HepG2 (cell line): ENCODE results near the gene TACC3. TPM values are rescaled to one million over a fixed set of nuclear protein-coding genes. Genes with fewer than 3 reads are reported as not detected.

Source experiments
- ATAC-seq: fragments of 200-7000 bp; cut with Tn5 transposase; 3 replicates; pipeline ENCODE4 v1.9.1; 2020; ENCODE audit warnings: mild to moderate bottlenecking, moderate library complexity
- BruUV-seq: library from RNA; stranded (reverse); fragments of 400-500 nt; replicated peaks from 2 replicates; lab custom pipeline; 2021; lab: Mats Ljungman, UMichigan
- CTCF ChIA-PET: fragments of 300-600 bp; formaldehyde crosslinking; extraction: SDS; loops from one replicate; lab custom pipeline; 2021; ENCODE audit warnings: low total read pairs, inconsistent platforms, low intra/inter-chr PET ratio; lab: Yijun Ruan, JAX
- POLR2A ChIA-PET: fragments of 350-600 bp; sonication (Branson Sonifier 250); formaldehyde crosslinking; loops from one replicate; lab custom pipeline; 2020; ENCODE audit warnings: antibody characterized with exemption, inconsistent platforms; lab: Yijun Ruan, JAX
- DNase-seq: peaks from one replicate; pipeline ENCODE4 v3.0.0-alpha.2; 2015; ENCODE audit warnings: low spot score
- FAIRE-seq: peaks from 3 replicates; lab custom pipeline; 2011; peaks lifted over from hg19 to GRCh38; lab: Jason Lieb, UNC
- H2AFZ ChIP-seq: one replicate; pipeline ENCODE4 v1.6.1; 2011; ENCODE audit warnings: low read length, inconsistent platforms
- H3K27ac ChIP-seq: fragments of 300-600 bp; 3 replicates; pipeline ENCODE4 v1.8.0; 2011; ENCODE audit warnings: mixed run types, mild to moderate bottlenecking, mixed read lengths, low read length, inconsistent platforms; ENCODE audit not compliant: insufficient read depth; ENCODE audit errors: extremely low read length
- H3K27me3 ChIP-seq, 2 experiments: fragments of 200-600 bp in 1 of 2; 2 replicates in 1 of 2; 3 replicates in 1 of 2; pipeline versions ENCODE4 v1.6.0 to v1.8.0; 2011; ENCODE audit warnings: low read length in 2 of 2, mild to moderate bottlenecking in 2 of 2, moderate library complexity in 2 of 2, inconsistent platforms in 1 of 2; ENCODE audit not compliant: insufficient read depth in 2 of 2, control insufficient read depth in 1 of 2
- H3K36me3 ChIP-seq, 2 experiments: fragments of 200-600 bp in 1 of 2; replicated peaks in 1 of 2; 2 replicates in 1 of 2; 3 replicates in 1 of 2; pipeline versions ENCODE4 v1.5.1 to v1.8.0; 2011; ENCODE audit warnings: low read length in 2 of 2, inconsistent platforms in 1 of 2; ENCODE audit not compliant: insufficient read depth in 2 of 2, control insufficient read depth in 1 of 2
- H3K4me1 ChIP-seq: 2 replicates; pipeline ENCODE4 v1.5.1; 2012; ENCODE audit warnings: low read length, inconsistent platforms; ENCODE audit not compliant: insufficient read depth
- H3K4me2 ChIP-seq: 2 replicates; pipeline ENCODE4 v1.6.0; 2011; ENCODE audit warnings: low read depth, low read length, inconsistent platforms
- H3K4me3 ChIP-seq, 3 experiments: fragments of 200-600 bp in 1 of 3; sonication (generic), shearing (Covaris generic) in 1 of 3; replicated peaks in 1 of 3; 2 replicates each; pipeline ENCODE4 v1.5.1; 2011 to 2016; ENCODE audit warnings: low read length in 3 of 3, inconsistent platforms in 2 of 3, low read depth in 2 of 3, mild to moderate bottlenecking in 2 of 3, control low read depth in 1 of 3, mixed read lengths in 1 of 3; ENCODE audit not compliant: insufficient read depth in 1 of 3
- H3K79me2 ChIP-seq: one replicate; pipeline ENCODE4 v1.6.1; 2011; ENCODE audit warnings: low read length, inconsistent platforms; ENCODE audit not compliant: insufficient read depth
- H3K9ac ChIP-seq: 2 replicates; pipeline ENCODE4 v1.6.0; 2011; ENCODE audit warnings: mild to moderate bottlenecking, low read depth, low read length, inconsistent platforms; ENCODE audit not compliant: insufficient read depth
- H3K9me3 ChIP-seq: 2 replicates; pipeline ENCODE4 v1.5.1; 2012; ENCODE audit warnings: mild to moderate bottlenecking, low read length
- H4K20me1 ChIP-seq: 2 replicates; pipeline ENCODE4 v1.6.0; 2011; ENCODE audit warnings: inconsistent platforms, mild to moderate bottlenecking, low read length, moderate library complexity; ENCODE audit not compliant: insufficient read depth
- AGO2 ChIP-seq: fragments of 200-400 bp; formaldehyde crosslinking; optimal IDR thresholded peaks from 2 replicates; pipeline ENCODE3; 2017; ENCODE audit warnings: mild to moderate bottlenecking, low read depth, low read length, moderate library complexity
- CC2D1A ChIP-seq: sonication (generic); formaldehyde crosslinking; IDR thresholded peaks from 2 replicates; pipeline ENCODE4 v1.8.1; 2023; ENCODE audit warnings: mild to moderate bottlenecking, missing genetic modification reagents
- GABPB1 ChIP-seq: IDR thresholded peaks from 2 replicates; pipeline ENCODE4 v1.6.1; 2016; ENCODE audit warnings: mild to moderate bottlenecking, missing genetic modification reagents, moderate library complexity, missing compliant biosample characterization
- PHF8 ChIP-seq: sonication (generic); formaldehyde crosslinking; IDR thresholded peaks from 2 replicates; pipeline ENCODE4 v1.5.0; 2020; ENCODE audit warnings: missing genetic modification reagents
- RARA ChIP-seq: IDR thresholded peaks from 2 replicates; pipeline ENCODE4 v1.6.1; 2016; ENCODE audit warnings: missing genetic modification reagents, missing compliant biosample characterization
- RBFOX2 ChIP-seq: fragments of 200-400 bp; formaldehyde crosslinking; IDR thresholded peaks from 2 replicates; pipeline ENCODE4 v1.6.1; 2017; ENCODE audit warnings: low read depth, mild to moderate bottlenecking, low read length
- SRSF4 ChIP-seq: fragments of 200-400 bp; formaldehyde crosslinking; IDR thresholded peaks from one replicate; pipeline ENCODE4 v1.6.1; 2018; ENCODE audit warnings: mild to moderate bottlenecking, low read depth, low read length, moderate library complexity; ENCODE audit not compliant: poor library complexity, severe bottlenecking
- ZNF282 ChIP-seq: fragments of 450-650 bp; IDR thresholded peaks from 2 replicates; pipeline ENCODE4 v1.6.1; 2018; ENCODE audit not compliant: partially characterized antibody
- ZNF513 ChIP-seq: sonication (generic); formaldehyde crosslinking; conservative IDR thresholded peaks from 2 replicates; pipeline ENCODE4 v1.5.0; 2020; ENCODE audit warnings: missing genetic modification reagents
- ZNF564 ChIP-seq: sonication (generic); formaldehyde crosslinking; IDR thresholded peaks from 2 replicates; pipeline ENCODE4 v1.8.1; 2023; ENCODE audit warnings: mild to moderate bottlenecking, missing genetic modification reagents
- ZNF761 ChIP-seq: sonication (generic); formaldehyde crosslinking; conservative IDR thresholded peaks from 2 replicates; pipeline ENCODE4 v1.4.0; 2020; ENCODE audit warnings: mild to moderate bottlenecking, missing genetic modification reagents
- WGBS: methylation state at CpG from one replicate; pipeline ENCODE4 v1.1.6; 2017; ENCODE audit warnings: low lambda C conversion rate; 5-methylcytosine and 5-hydroxymethylcytosine counted together
- in situ Hi-C: cut with HindIII; loops from 2 replicates; pipeline ENCODE4 v1.10.0; 2017; ENCODE audit warnings: low pct_unique_long_range_greater_than_20kb; ENCODE audit not compliant: extremely low pct_ligation_motif_present
- intact Hi-C: fragments of 100-400 bp; cut with micrococcal nuclease; formaldehyde crosslinking; loops from one replicate; pipeline ENCODE4 v1.10.0; 2022; ENCODE audit not compliant: unreplicated experiment
- polyA plus RNA-seq, 8 experiments: library from polyadenylated mRNA; depleted of rRNA in 3 of 8; stranded (reverse) in 7 of 8; unstranded in 1 of 8; fragments of >200 nt; fragmentation: Illumina TruSeq in 4 of 8; extraction: Trizol in 4 of 8; gene quantifications; 2 replicates each; pipeline versions ENCODE4 v1.2.1 to v1.2.3, GENCODE V29; 2011 to 2016; ENCODE audit warnings: low read depth in 4 of 8, missing spikeins in 1 of 8, mixed read lengths in 1 of 8; ENCODE audit not compliant: insufficient read depth in 1 of 8
- total RNA-seq, 5 experiments: library from RNA; depleted of rRNA; stranded (reverse); fragments of >200 nt; fragmentation: Illumina TruSeq; extraction: Trizol; gene quantifications; 2 replicates each; pipeline ENCODE4 v1.2.3, GENCODE V29; 2016; ENCODE audit warnings: low read depth in 1 of 5

The TACC3 gene
- total and polyA plus RNA-seq, 2 of the 13 experiments (the other 11 are each of a cell fraction or from before 2014, with no cell fraction given) = 20.3 to 21.2 TPM

GRCh38 chr4:1736812-1737211 is 15.5 kb downstream of the TACC3 start:
- Histone ChIP-seq H3K27me3 (no peaks in the 10 kb centered on the region), H3K9me3 (peaks cover 17% of the 10 kb centered on the region; the same call in 1 of the 2 replicates)
- CTCF ChIA-PET = no interaction called here
- no peak for TF ChIP-seq RARA (CRISPR knock-in tag)
- TF ChIP-seq ZNF282 = no peak
- no peak for TF ChIP-seq ZNF564
- no peak for TF ChIP-seq SRSF4
- TF ChIP-seq ZNF513 (CRISPR knock-in tag) = no peak
- TF ChIP-seq GABPB1 = no peak
- no peak for TF ChIP-seq ZNF761
- no peak for TF ChIP-seq PHF8 (CRISPR knock-in tag)
- TF ChIP-seq, all 625 proteins: peak for 0
- Histone ChIP-seq H4K20me1 (no peaks in the 10 kb centered on the region), H3K4me2 (no peak overlapping the region), H2AFZ (no peak overlapping the region), H3K4me1 (no peaks in the 10 kb centered on the region), H3K9ac (no peak overlapping the region), H3K27ac (no peak overlapping the region), H3K36me3 (peaks cover 34 to 86% of the 10 kb centered on the region in 2 experiments), H3K4me3 (no peak overlapping the region), H3K79me2 (no peaks in the 10 kb centered on the region)
- FAIRE-seq (no peak), ATAC-seq (no peak), DNase-seq (no peak)
- intact Hi-C loops (no loop called here), in situ Hi-C loops (no loop called here)
- WGBS = 96% methylated on average over 13 of the region's 13 CpGs
- POLR2A ChIA-PET = no interaction called here
- no TSS peak for BruUV-seq

- ATAC-seq (no peak), DNase-seq (no peak), FAIRE-seq (no peak)
- H3K4me2 ChIP-seq = no peak overlapping the region
- WGBS = 99% methylated on average over 9 of the region's 15 CpGs
- no peaks in the 10 kb centered on the region for H3K4me1 ChIP-seq
- CTCF ChIA-PET = no interaction called here
- H3K9me3 ChIP-seq = peaks cover 17% of the 10 kb centered on the region; the same call in 1 of the 2 replicates
- no peak overlapping the region for H3K27ac ChIP-seq
- no peak overlapping the region for H2AFZ ChIP-seq
- peaks cover 35 to 86% of the 10 kb centered on the region in 2 experiments for H3K36me3 ChIP-seq
- H3K27me3 ChIP-seq = no peaks in the 10 kb centered on the region
- POLR2A ChIA-PET = no interaction called here
- H3K9ac ChIP-seq = no peak overlapping the region
- no peaks in the 10 kb centered on the region for H3K79me2 ChIP-seq
- TF ChIP-seq RBFOX2 (peak; percentile 59), CC2D1A (no peak), AGO2 (peak; percentile 70)
- intact Hi-C loops = no loop called here
- H4K20me1 ChIP-seq = no peaks in the 10 kb centered on the region
- no TSS peak for BruUV-seq
- in situ Hi-C loops = no loop called here
- no peak overlapping the region for H3K4me3 ChIP-seq
Measured at GRCh38 chr4:1737666-1738065, 16.3 kb downstream of the TACC3 start.
